Neural progenitor cell (in vitro differentiated cells): Measurements from ENCODE around the gene GFPT1. TPM values are rescaled to one million over a fixed set of nuclear protein-coding genes. Genes with fewer than 3 reads are reported as not detected.
"Not testable (repeated sequence)": the region's sequence is repeated elsewhere in the genome, so short reads cannot be mapped to it uniquely, and the experiment has no call there.

ENCODE experiments used
- DNase-seq: peaks from one replicate; pipeline ENCODE4 v3.0.0-alpha.2; 2016; ENCODE audit warnings: low spot score
- H2AFZ ChIP-seq: fragments of 200-600 bp; sonication (generic); replicated peaks from 2 replicates; pipeline ENCODE4 v1.6.1; 2016; ENCODE audit warnings: antibody characterized with exemption
- H3F3A ChIP-seq: fragments of 200-600 bp; sonication (generic); 2 replicates; pipeline ENCODE4 v1.6.1; 2016; ENCODE audit warnings: antibody characterized with exemption, low read depth
- H3K27ac ChIP-seq: fragments of 200-600 bp; sonication (generic); 2 replicates; pipeline ENCODE4 v1.5.1; 2016; ENCODE audit warnings: mild to moderate bottlenecking
- H3K27me3 ChIP-seq: fragments of 200-600 bp; sonication (generic); 2 replicates; pipeline ENCODE4 v1.6.1; 2016; ENCODE audit warnings: mild to moderate bottlenecking, moderate library complexity
- H3K36me3 ChIP-seq: fragments of 200-600 bp; sonication (generic); 2 replicates; pipeline ENCODE4 v1.5.1; 2016
- H3K4me1 ChIP-seq: fragments of 200-600 bp; sonication (generic); 2 replicates; pipeline ENCODE4 v1.6.1; 2016; ENCODE audit warnings: mixed run types
- H3K4me2 ChIP-seq: fragments of 200-600 bp; sonication (generic); 2 replicates; pipeline ENCODE4 v1.6.1; 2016
- H3K4me3 ChIP-seq: fragments of 200-600 bp; sonication (generic); 2 replicates; pipeline ENCODE4 v1.5.1; 2016
- H3K79me2 ChIP-seq: fragments of 200-600 bp; sonication (generic); 2 replicates; pipeline ENCODE4 v1.6.1; 2016; ENCODE audit warnings: low read depth
- H3K9ac ChIP-seq: fragments of 200-600 bp; sonication (generic); 2 replicates; pipeline ENCODE4 v1.6.1; 2016
- H3K9me3 ChIP-seq: fragments of 200-600 bp; sonication (generic); 2 replicates; pipeline ENCODE4 v1.5.1; 2016; ENCODE audit warnings: low read depth
- H4K20me1 ChIP-seq: fragments of 200-600 bp; sonication (generic); 2 replicates; pipeline ENCODE4 v1.6.1; 2016; ENCODE audit warnings: low read depth
- H3K27ac Mint-ChIP-seq: 3 replicates; pipeline ENCODE4 v1.8.0; 2021; ENCODE audit warnings: mixed read lengths
- H3K27me3 Mint-ChIP-seq: 2 replicates; pipeline ENCODE4 v1.8.0; 2022; ENCODE audit warnings: low read depth, mild to moderate bottlenecking, inconsistent platforms, moderate library complexity, mixed read lengths; ENCODE audit not compliant: insufficient read depth
- H3K36me3 Mint-ChIP-seq: 3 replicates; pipeline ENCODE4 v1.8.0; 2021; ENCODE audit warnings: mixed read lengths
- H3K4me1 Mint-ChIP-seq: 3 replicates; pipeline ENCODE4 v1.8.0; 2021; ENCODE audit warnings: mixed read lengths
- H3K4me3 Mint-ChIP-seq: 3 replicates; pipeline ENCODE4 v1.8.0; 2021; ENCODE audit warnings: mild to moderate bottlenecking, moderate library complexity, mixed read lengths
- H3K9me3 Mint-ChIP-seq: 3 replicates; pipeline ENCODE4 v1.8.0; 2020; ENCODE audit warnings: mixed read lengths
- EZH2 ChIP-seq: fragments of 200-600 bp; sonication (generic); IDR thresholded peaks from 2 replicates; pipeline ENCODE4 v1.6.1; 2017; ENCODE audit warnings: antibody characterized with exemption, mild to moderate bottlenecking, moderate library complexity
- EZH2phosphoT487 ChIP-seq: fragments of 200-600 bp; sonication (generic); IDR thresholded peaks from 2 replicates; pipeline ENCODE4 v1.6.1; 2017; ENCODE audit warnings: antibody characterized with exemption
- total RNA-seq: library from RNA; depleted of rRNA; stranded (reverse); fragments of >200 nt; gene quantifications from 2 replicates; pipeline ENCODE4 v1.2.3, GENCODE V29; 2015; ENCODE audit warnings: low replicate concordance
- TF ChIP-seq, protein P1 (sequence below): fragments of 200-600 bp; sonication (generic); IDR thresholded peaks from 2 replicates; pipeline ENCODE4 v1.5.1; 2017; ENCODE audit warnings: antibody characterized with exemption, mild to moderate bottlenecking

The GFPT1 gene
- total RNA-seq, 1 donor from 2014 or later: 54.3 TPM

DNA sequence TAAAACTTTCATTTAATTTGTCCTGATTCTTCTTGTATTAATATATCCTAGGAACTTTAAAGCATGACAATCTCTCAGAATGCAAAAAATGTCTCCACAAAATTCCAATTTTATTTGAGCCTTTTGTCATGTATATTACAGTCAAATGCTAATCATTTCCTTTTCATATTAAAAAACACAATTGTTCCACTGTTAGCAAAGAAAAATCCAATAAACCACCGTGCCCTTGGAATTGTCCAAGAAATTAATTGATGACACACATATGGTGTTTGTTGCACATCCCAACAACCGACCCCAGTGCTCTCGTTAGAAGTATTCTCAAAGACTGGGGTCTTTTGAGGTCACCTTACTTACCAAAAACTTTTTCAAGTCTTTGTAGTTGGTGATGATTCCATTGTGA lies 28.1 kb downstream of the GFPT1 start:
- H3K9ac ChIP-seq: no peak overlapping the region
- H3K79me2 ChIP-seq: no peaks in the 10 kb centered on the region
- no peaks in the 10 kb centered on the region for H3K4me1 Mint-ChIP-seq
- H3K4me1 ChIP-seq: no peaks in the 10 kb centered on the region
- no peak overlapping the region for H3K4me2 ChIP-seq
- no peak overlapping the region for H3K27ac ChIP-seq
- H3K27ac Mint-ChIP-seq: no peak overlapping the region
- no peak overlapping the region for H2AFZ ChIP-seq
- no peaks in the 10 kb centered on the region for H3K27me3 ChIP-seq
- no peak overlapping the region for H3K4me3 Mint-ChIP-seq
- no peaks in the 10 kb centered on the region for H3K9me3 Mint-ChIP-seq
- H3K36me3 ChIP-seq: peaks cover 24% of the 10 kb centered on the region
- H3K9me3 ChIP-seq: no peaks in the 10 kb centered on the region
- H3F3A ChIP-seq: no peaks in the 10 kb centered on the region
- no peak overlapping the region for H3K4me3 ChIP-seq
- H4K20me1 ChIP-seq: no peaks in the 10 kb centered on the region
- H3K27me3 Mint-ChIP-seq: no peaks in the 10 kb centered on the region
- TF ChIP-seq EZH2 (no peak), EZH2phosphoT487 (no peak)
- TF ChIP-seq, protein P1, sequence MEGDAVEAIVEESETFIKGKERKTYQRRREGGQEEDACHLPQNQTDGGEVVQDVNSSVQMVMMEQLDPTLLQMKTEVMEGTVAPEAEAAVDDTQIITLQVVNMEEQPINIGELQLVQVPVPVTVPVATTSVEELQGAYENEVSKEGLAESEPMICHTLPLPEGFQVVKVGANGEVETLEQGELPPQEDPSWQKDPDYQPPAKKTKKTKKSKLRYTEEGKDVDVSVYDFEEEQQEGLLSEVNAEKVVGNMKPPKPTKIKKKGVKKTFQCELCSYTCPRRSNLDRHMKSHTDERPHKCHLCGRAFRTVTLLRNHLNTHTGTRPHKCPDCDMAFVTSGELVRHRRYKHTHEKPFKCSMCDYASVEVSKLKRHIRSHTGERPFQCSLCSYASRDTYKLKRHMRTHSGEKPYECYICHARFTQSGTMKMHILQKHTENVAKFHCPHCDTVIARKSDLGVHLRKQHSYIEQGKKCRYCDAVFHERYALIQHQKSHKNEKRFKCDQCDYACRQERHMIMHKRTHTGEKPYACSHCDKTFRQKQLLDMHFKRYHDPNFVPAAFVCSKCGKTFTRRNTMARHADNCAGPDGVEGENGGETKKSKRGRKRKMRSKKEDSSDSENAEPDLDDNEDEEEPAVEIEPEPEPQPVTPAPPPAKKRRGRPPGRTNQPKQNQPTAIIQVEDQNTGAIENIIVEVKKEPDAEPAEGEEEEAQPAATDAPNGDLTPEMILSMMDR: no peak
- no peak for DNase-seq
- peaks cover 28% of the 10 kb centered on the region for H3K36me3 Mint-ChIP-seq

DNA sequence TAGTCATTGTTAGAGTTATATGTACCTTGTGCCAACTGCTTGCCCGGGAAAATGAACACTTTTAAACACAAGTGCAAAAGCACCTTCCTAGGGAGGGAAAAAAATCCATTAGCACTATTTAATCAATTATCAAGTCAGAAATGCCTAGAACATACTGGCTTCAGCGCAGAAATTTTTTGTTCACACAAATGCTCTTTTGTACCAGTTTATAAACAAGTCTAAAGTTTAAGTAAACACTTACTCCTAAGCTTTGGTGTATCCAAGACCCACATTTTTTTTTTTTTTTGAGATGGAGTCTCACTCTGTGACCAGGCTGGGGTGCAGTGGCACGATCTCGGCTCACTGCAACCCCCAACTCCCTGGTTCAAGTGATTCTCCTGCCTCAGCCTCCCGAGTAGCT lies 30.6 kb downstream of the GFPT1 start:
- Histone ChIP-seq H2AFZ (no peak overlapping the region), H3K27me3 (no peaks in the 10 kb centered on the region), H4K20me1 (no peaks in the 10 kb centered on the region), H3K79me2 (no peaks in the 10 kb centered on the region), H3F3A (no peaks in the 10 kb centered on the region), H3K9me3 (no peaks in the 10 kb centered on the region), H3K27ac (no peak overlapping the region), H3K4me3 (no peak overlapping the region), H3K4me2 (no peak overlapping the region), H3K36me3 (peaks cover 12% of the 10 kb centered on the region), H3K4me1 (no peaks in the 10 kb centered on the region), H3K9ac (no peak overlapping the region)
- no peak overlapping the region for H3K27ac Mint-ChIP-seq
- H3K4me3 Mint-ChIP-seq: no peak overlapping the region
- DNase-seq: no peak
- no peaks in the 10 kb centered on the region for H3K9me3 Mint-ChIP-seq
- TF ChIP-seq, protein P1: no peak
- TF ChIP-seq EZH2phosphoT487 (no peak), EZH2 (no peak)
- H3K36me3 Mint-ChIP-seq: peaks cover 20% of the 10 kb centered on the region
- H3K27me3 Mint-ChIP-seq: no peaks in the 10 kb centered on the region
- no peaks in the 10 kb centered on the region for H3K4me1 Mint-ChIP-seq

DNA sequence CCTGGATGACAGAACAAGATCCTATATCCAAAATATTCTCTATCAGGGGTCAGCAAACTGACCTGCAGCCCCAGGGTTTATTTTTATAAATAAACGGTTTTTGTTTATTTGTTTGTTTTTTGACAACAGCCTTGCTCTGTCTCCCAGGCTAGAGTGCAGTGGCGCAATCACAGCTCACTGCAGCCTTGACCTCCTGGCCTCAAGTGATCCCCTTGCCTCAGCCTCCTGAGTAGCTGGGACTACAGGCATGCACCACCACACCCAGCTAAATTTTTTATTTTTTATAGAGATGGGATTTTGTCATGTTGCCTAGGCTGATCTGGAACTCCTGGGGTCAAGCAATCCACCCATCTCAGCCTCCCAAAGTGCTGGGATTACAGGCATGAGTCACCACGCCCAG lies 32.1 kb downstream of the GFPT1 start:
- H3K36me3 ChIP-seq: peaks cover 17% of the 10 kb centered on the region
- H3K27me3 Mint-ChIP-seq, H2AFZ ChIP-seq, H3K9me3 ChIP-seq, H3K4me1 ChIP-seq, H3F3A ChIP-seq, H3K27ac ChIP-seq, H3K27ac Mint-ChIP-seq, H3K9me3 Mint-ChIP-seq, H3K9ac ChIP-seq, DNase-seq, H3K4me3 Mint-ChIP-seq, H3K4me2 ChIP-seq, H3K4me3 ChIP-seq, H4K20me1 ChIP-seq, H3K27me3 ChIP-seq, H3K4me1 Mint-ChIP-seq, H3K79me2 ChIP-seq: not testable (repeated sequence)
- H3K36me3 Mint-ChIP-seq: peaks cover 22% of the 10 kb centered on the region

DNA sequence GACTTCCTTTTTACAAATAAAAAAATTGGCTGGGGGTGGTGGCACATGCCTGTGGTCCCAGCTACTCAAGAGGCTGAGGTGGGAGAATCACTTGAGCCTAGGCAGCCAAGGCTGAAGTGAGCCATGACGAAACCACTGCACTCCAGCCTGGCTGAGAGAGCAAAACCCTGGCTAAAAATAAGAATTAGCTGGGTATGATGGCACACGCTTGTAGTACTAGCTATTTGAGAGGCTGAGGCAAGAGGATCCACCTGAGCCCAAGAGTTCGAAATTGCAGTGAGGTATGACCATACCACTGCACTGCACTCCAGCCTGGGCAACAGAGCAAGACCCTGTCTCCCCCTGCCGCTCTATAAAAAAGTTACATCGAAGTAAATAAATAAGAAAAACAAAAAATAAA lies 33.7 kb downstream of the GFPT1 start:
- H3F3A ChIP-seq: peaks cover 18% of the 10 kb centered on the region
- no peak overlapping the region for H2AFZ ChIP-seq
- H3K79me2 ChIP-seq: no peaks in the 10 kb centered on the region
- DNase-seq: no peak
- Mint-ChIP-seq H3K4me1 (no peaks in the 10 kb centered on the region), H3K36me3 (peaks cover 27% of the 10 kb centered on the region), H3K4me3 (no peak overlapping the region), H3K27ac (no peak overlapping the region), H3K9me3 (no peaks in the 10 kb centered on the region), H3K27me3 (no peaks in the 10 kb centered on the region)
- H3K27me3 ChIP-seq: no peaks in the 10 kb centered on the region
- peaks cover 7% of the 10 kb centered on the region for H3K4me1 ChIP-seq
- no peak overlapping the region for H3K9ac ChIP-seq
- H3K4me2 ChIP-seq: no peak overlapping the region
- no peak overlapping the region for H3K27ac ChIP-seq
- H3K4me3 ChIP-seq: no peak overlapping the region
- peaks cover 5% of the 10 kb centered on the region for H4K20me1 ChIP-seq
- peaks cover 9% of the 10 kb centered on the region for H3K36me3 ChIP-seq
- TF ChIP-seq EZH2phosphoT487 (no peak), EZH2 (no peak)
- TF ChIP-seq, protein P1: no peak
- no peaks in the 10 kb centered on the region for H3K9me3 ChIP-seq
